ENCODE measurements around the gene RAPGEF4.

GRCh38 chr2:172901913-172902312, 166.3 kb downstream of the RAPGEF4 start:
- no peak for TF ChIP-seq POLR2A (IDR thresholded peaks at IDR 0.05)
- TF ChIP-seq, protein P1, sequence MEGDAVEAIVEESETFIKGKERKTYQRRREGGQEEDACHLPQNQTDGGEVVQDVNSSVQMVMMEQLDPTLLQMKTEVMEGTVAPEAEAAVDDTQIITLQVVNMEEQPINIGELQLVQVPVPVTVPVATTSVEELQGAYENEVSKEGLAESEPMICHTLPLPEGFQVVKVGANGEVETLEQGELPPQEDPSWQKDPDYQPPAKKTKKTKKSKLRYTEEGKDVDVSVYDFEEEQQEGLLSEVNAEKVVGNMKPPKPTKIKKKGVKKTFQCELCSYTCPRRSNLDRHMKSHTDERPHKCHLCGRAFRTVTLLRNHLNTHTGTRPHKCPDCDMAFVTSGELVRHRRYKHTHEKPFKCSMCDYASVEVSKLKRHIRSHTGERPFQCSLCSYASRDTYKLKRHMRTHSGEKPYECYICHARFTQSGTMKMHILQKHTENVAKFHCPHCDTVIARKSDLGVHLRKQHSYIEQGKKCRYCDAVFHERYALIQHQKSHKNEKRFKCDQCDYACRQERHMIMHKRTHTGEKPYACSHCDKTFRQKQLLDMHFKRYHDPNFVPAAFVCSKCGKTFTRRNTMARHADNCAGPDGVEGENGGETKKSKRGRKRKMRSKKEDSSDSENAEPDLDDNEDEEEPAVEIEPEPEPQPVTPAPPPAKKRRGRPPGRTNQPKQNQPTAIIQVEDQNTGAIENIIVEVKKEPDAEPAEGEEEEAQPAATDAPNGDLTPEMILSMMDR (IDR thresholded peaks at IDR 0.05) = no peak

Data from stomach (tissue), 4 donors.